HCT116 (cell line): ENCODE results near the gene SRP68. TPM values are rescaled to one million over a fixed set of nuclear protein-coding genes. Genes with fewer than 3 reads are reported as not detected.

Source experiments
- ATAC-seq: fragments of 200-7000 bp; cut with Tn5 transposase; 2 replicates; pipeline ENCODE4 v1.9.1; 2020; ENCODE audit warnings: mild to moderate bottlenecking, moderate library complexity
- BruUV-seq: library from RNA; stranded (reverse); fragments of 400-500 nt; replicated peaks from 2 replicates; lab custom pipeline; 2021; lab: Mats Ljungman, UMichigan
- CTCF ChIA-PET: fragments of 300-600 bp; sonication (Branson Sonifier 250); formaldehyde crosslinking; loops from one replicate; lab custom pipeline; 2021; ENCODE audit warnings: antibody characterized with exemption; lab: Charles Lee
- POLR2A ChIA-PET: fragments of 300-600, 350-600 bp; sonication (Branson Sonifier 250); formaldehyde crosslinking; loops from one replicate; lab custom pipeline; 2021; ENCODE audit warnings: antibody characterized with exemption; lab: Charles Lee
- RAD21 ChIA-PET, 2 experiments: fragments of 300-600 bp; sonication (Branson Sonifier 250); formaldehyde crosslinking; loops; one replicate each; lab custom pipeline; 2023; ENCODE audit warnings: low total read pairs in 2 of 2; ENCODE audit not compliant: uncharacterized antibody in 2 of 2, unreplicated experiment in 2 of 2, low non-redundant PET in 1 of 2; lab: Charles Lee
- DNase-seq: peaks from one replicate; pipeline ENCODE4 v3.0.0-alpha.2; 2010; ENCODE audit warnings: low read depth, low spot score
- H2AFZ ChIP-seq: fragments of 200-600 bp; shearing (Covaris generic), sonication (generic); 2 replicates; pipeline ENCODE4 v1.6.1; 2017; ENCODE audit warnings: low read depth, mixed run types, mixed read lengths, antibody characterized with exemption, low read length; ENCODE audit not compliant: poor library complexity, severe bottlenecking
- H3K27ac ChIP-seq: 2 replicates; pipeline ENCODE4 v1.5.1; 2012; ENCODE audit warnings: low read depth, low read length
- H3K27me3 ChIP-seq: fragments of 200-600 bp; sonication (generic); 2 replicates; pipeline ENCODE4 v1.6.1; 2016; ENCODE audit warnings: mixed run types, low read length, mixed read lengths; ENCODE audit not compliant: insufficient read depth
- H3K36me3 ChIP-seq, 2 experiments: fragments of 200-500 bp in 1 of 2; fragments of 200-600 bp in 1 of 2; sonication (Bioruptor generic) in 1 of 2; sonication (generic) in 1 of 2; 2 replicates each; pipeline versions ENCODE4 v1.5.1 to v1.6.1; 2014 to 2016; ENCODE audit warnings: low read length in 2 of 2, inconsistent platforms in 1 of 2, mixed read lengths in 1 of 2, mixed run types in 1 of 2; ENCODE audit not compliant: insufficient read depth in 2 of 2, control insufficient read depth in 1 of 2
- H3K4me1 ChIP-seq, 2 experiments: fragments of 200-600 bp in 1 of 2; sonication (generic) in 1 of 2; 2 replicates each; pipeline versions ENCODE4 v1.5.1 to v1.6.1; 2012 to 2017; ENCODE audit warnings: low read length in 2 of 2, inconsistent platforms in 1 of 2, mild to moderate bottlenecking in 1 of 2, mixed read lengths in 1 of 2, mixed run types in 1 of 2, moderate library complexity in 1 of 2; ENCODE audit not compliant: insufficient read depth in 2 of 2, control insufficient read depth in 1 of 2
- H3K4me2 ChIP-seq: fragments of 200-600 bp; sonication (generic); 2 replicates; pipeline ENCODE4 v1.6.1; 2017; ENCODE audit warnings: mixed run types, low read length, mixed read lengths
- H3K4me3 ChIP-seq, 2 experiments: fragments of 200-600 bp in 1 of 2; sonication (generic) in 1 of 2; replicated peaks in 1 of 2; 2 replicates each; pipeline ENCODE4 v1.5.1; 2011 to 2016; ENCODE audit warnings: low read length in 2 of 2, control low read depth in 1 of 2, low read depth in 1 of 2, mild to moderate bottlenecking in 1 of 2, mixed read lengths in 1 of 2, mixed run types in 1 of 2
- H3K79me2 ChIP-seq: fragments of 200-600 bp; sonication (generic); 2 replicates; pipeline ENCODE4 v1.6.1; 2017; ENCODE audit warnings: mild to moderate bottlenecking, mixed run types, low read length, moderate library complexity, mixed read lengths; ENCODE audit not compliant: insufficient read depth
- H3K9ac ChIP-seq: fragments of 200-600 bp; sonication (generic); 2 replicates; pipeline ENCODE4 v1.6.1; 2016; ENCODE audit warnings: low read length, mixed read lengths
- H3K9me2 ChIP-seq: fragments of 200-600 bp; sonication (generic), shearing (Covaris generic); 2 replicates; pipeline ENCODE4 v1.6.1; 2017; ENCODE audit warnings: mixed run types, mild to moderate bottlenecking, moderate library complexity; ENCODE audit not compliant: insufficient read depth
- H3K9me3 ChIP-seq, 2 experiments: fragments of 200-500 bp in 1 of 2; fragments of 200-600 bp in 1 of 2; sonication (Bioruptor generic) in 1 of 2; sonication (generic) in 1 of 2; 2 replicates each; pipeline ENCODE4 v1.6.1; 2014 to 2017; ENCODE audit warnings: low read length in 2 of 2, mixed read lengths in 2 of 2, inconsistent platforms in 1 of 2, low read depth in 1 of 2, mild to moderate bottlenecking in 1 of 2, mixed run types in 1 of 2, moderate library complexity in 1 of 2; ENCODE audit not compliant: control insufficient read depth in 1 of 2, insufficient read depth in 1 of 2
- H4K20me1 ChIP-seq: fragments of 200-600 bp; sonication (generic), shearing (Covaris generic); 2 replicates; pipeline ENCODE4 v1.6.1; 2017; ENCODE audit warnings: mixed run types, mild to moderate bottlenecking, moderate library complexity; ENCODE audit not compliant: insufficient read depth
- FOSL1 ChIP-seq: IDR thresholded peaks from 2 replicates; pipeline ENCODE4 v1.6.1; 2012; ENCODE audit warnings: low read depth
- SP1 ChIP-seq: IDR thresholded peaks from 2 replicates; pipeline ENCODE4 v1.6.1; 2012; ENCODE audit warnings: low read depth
- ZNF274 ChIP-seq: fragments of 200-500 bp; sonication (Bioruptor generic); IDR thresholded peaks from 2 replicates; pipeline ENCODE4 v1.6.1; 2014; ENCODE audit warnings: mild to moderate bottlenecking, low read depth, low read length, inconsistent platforms
- intact Hi-C: fragments of 100-400 bp; cut with micrococcal nuclease; formaldehyde crosslinking; loops from 2 replicates; pipeline ENCODE4 v1.10.0; 2022
- total RNA-seq: library from RNA; stranded (reverse); gene quantifications from one replicate; pipeline ENCODE4 v1.2.1, GENCODE V29; 2021; ENCODE audit not compliant: unreplicated experiment
- TF ChIP-seq, protein P1 (sequence below), 3 experiments: fragments of 200-600 bp in 1 of 3; sonication (generic) in 1 of 3; IDR thresholded peaks in 2 of 3; conservative IDR thresholded peaks in 1 of 3; 2 replicates each; pipeline ENCODE4 v1.5.1; 2012 to 2017; ENCODE audit warnings: low read depth in 2 of 3, low read length in 2 of 3, antibody characterized with exemption in 1 of 3, borderline replicate concordance in 1 of 3, control low read depth in 1 of 3, mild to moderate bottlenecking in 1 of 3, mixed read lengths in 1 of 3, mixed run types in 1 of 3, moderate library complexity in 1 of 3; ENCODE audit not compliant: insufficient read depth in 1 of 3

Gene SRP68
- total RNA-seq, 1 experiment from 2014 or later, result 152 TPM

DNA sequence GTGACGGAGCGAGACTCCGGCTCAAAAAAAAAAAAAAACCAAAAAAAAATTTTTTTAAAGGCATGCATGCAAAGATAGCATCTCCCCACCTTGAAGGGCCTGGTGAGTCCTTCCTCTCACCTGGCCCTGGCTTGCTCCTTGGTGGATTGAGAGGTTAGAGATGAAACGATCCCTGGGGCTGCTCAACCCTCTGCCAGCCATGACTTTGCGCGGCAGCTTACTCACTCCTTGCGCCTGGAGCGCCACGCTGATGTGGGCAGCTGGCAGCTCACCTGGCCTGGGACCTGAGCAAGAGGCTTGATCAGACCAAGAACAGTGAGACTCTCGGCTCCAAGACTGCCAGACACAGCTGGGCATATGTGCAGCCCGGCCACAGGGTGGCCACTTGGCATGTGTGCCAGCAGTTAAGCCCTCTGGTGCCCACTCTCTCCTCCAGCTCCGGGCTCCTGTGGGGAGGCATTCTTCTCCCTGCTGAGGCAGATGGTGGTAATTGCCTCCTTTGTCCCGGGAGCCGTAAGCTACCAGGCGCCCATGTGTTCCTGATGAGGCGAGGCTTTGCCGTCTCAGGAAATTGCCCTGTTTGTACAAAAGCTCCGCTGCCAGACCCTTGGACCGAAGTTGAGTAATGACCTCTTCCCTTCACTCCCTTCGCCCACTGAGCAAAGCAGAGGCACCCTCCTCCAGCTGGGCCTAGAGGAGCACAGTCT, 40.1 kb downstream of the SRP68 start:
- no peak for DNase-seq
- BruUV-seq, result no TSS peak
- H3K79me2 ChIP-seq, result peaks cover 4% of the 10 kb centered on the region; the same call in 1 of the 2 replicates
- ATAC-seq, result no peak
- POLR2A ChIA-PET, result no interaction called here
- H3K4me1 ChIP-seq, result peaks cover 45 to 47% of the 10 kb centered on the region in 2 experiments
- H2AFZ ChIP-seq, result no peak overlapping the region
- no peak overlapping the region for H3K4me2 ChIP-seq
- no peaks in the 10 kb centered on the region for H3K27me3 ChIP-seq
- H3K27ac ChIP-seq, result no peak overlapping the region
- TF ChIP-seq, protein P1, sequence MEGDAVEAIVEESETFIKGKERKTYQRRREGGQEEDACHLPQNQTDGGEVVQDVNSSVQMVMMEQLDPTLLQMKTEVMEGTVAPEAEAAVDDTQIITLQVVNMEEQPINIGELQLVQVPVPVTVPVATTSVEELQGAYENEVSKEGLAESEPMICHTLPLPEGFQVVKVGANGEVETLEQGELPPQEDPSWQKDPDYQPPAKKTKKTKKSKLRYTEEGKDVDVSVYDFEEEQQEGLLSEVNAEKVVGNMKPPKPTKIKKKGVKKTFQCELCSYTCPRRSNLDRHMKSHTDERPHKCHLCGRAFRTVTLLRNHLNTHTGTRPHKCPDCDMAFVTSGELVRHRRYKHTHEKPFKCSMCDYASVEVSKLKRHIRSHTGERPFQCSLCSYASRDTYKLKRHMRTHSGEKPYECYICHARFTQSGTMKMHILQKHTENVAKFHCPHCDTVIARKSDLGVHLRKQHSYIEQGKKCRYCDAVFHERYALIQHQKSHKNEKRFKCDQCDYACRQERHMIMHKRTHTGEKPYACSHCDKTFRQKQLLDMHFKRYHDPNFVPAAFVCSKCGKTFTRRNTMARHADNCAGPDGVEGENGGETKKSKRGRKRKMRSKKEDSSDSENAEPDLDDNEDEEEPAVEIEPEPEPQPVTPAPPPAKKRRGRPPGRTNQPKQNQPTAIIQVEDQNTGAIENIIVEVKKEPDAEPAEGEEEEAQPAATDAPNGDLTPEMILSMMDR (IDR thresholded peaks at IDR 0.05 in 2 of 3, conservative IDR thresholded peaks at IDR 0.05 in 1 of 3; ENCODE audit: borderline replicate concordance in 1 of 3, insufficient read depth in 1 of 3, low read depth in 2 of 3, low read length in 2 of 3), result peak in 2 of 3 experiments; percentile 35 to 38; a peak in 4 of 6 replicates
- TF ChIP-seq FOSL1 (no peak), ZNF274 (no peak), SP1 (no peak)
- no peaks in the 10 kb centered on the region for H4K20me1 ChIP-seq
- H3K9me3 ChIP-seq, result no peaks in the 10 kb centered on the region
- H3K4me3 ChIP-seq, result no peak overlapping the region
- intact Hi-C loops, result no loop called here
- RAD21 ChIA-PET, result interaction anchor here in 1 of 2 experiments (0.6 kb wide), 1 partner anchor 320 kb away, joined by 7 read pairs; no protein-coding TSS in a partner anchor
- H3K36me3 ChIP-seq, result no peaks in the 10 kb centered on the region
- H3K9me2 ChIP-seq, result no peaks in the 10 kb centered on the region
- CTCF ChIA-PET, result interaction anchor here (0.5 to 1.2 kb wide), 4 partner anchors 18 to 258 kb away, joined by 3 read pairs; no protein-coding TSS in a partner anchor
- no peak overlapping the region for H3K9ac ChIP-seq
